Caco-2 (cell line): ENCODE results near the gene KRT6A. TPM values are rescaled to one million over a fixed set of nuclear protein-coding genes. Genes with fewer than 3 reads are reported as not detected.

ENCODE experiments used
- BruUV-seq: library from RNA; stranded (reverse); fragments of 400-500 nt; replicated peaks from 2 replicates; lab custom pipeline; 2021; lab: Mats Ljungman, UMichigan
- CTCF ChIA-PET: fragments of 300-600 bp; sonication (Branson Sonifier 250); formaldehyde crosslinking; loops from one replicate; lab custom pipeline; 2022; ENCODE audit warnings: antibody characterized with exemption; lab: Charles Lee
- POLR2A ChIA-PET: fragments of 300-600 bp; sonication (Branson Sonifier 250); formaldehyde crosslinking; loops from one replicate; lab custom pipeline; 2022; ENCODE audit warnings: antibody characterized with exemption; lab: Charles Lee
- DNase-seq, 2 experiments: peaks; one replicate each; pipeline versions ENCODE4 v3.0.0 to v3.0.0-alpha.2; 2020 to 2022
- H3K27me3 ChIP-seq: replicated peaks from 2 replicates; pipeline ENCODE4 v1.6.0; 2011; ENCODE audit warnings: low read length; ENCODE audit not compliant: control insufficient read depth, insufficient read depth
- H3K36me3 ChIP-seq: 2 replicates; pipeline ENCODE4 v1.5.1; 2011; ENCODE audit warnings: low read length; ENCODE audit not compliant: control insufficient read depth, insufficient read depth
- H3K4me1 ChIP-seq: fragments of 250-450 bp; sonication (Bioruptor Pico); 2 replicates; pipeline ENCODE4 v1.5.1; 2020; ENCODE audit warnings: mild to moderate bottlenecking
- H3K4me3 ChIP-seq: 2 replicates; pipeline ENCODE4 v1.5.1; 2011; ENCODE audit warnings: low read depth, mild to moderate bottlenecking, control low read depth, low read length
- H3K9me3 ChIP-seq: fragments of 250-450 bp; sonication (Bioruptor Pico); 2 replicates; pipeline ENCODE4 v1.5.1; 2020; ENCODE audit warnings: mild to moderate bottlenecking, moderate library complexity
- H3K27ac Mint-ChIP-seq: one replicate; pipeline ENCODE4 v1.8.0; 2022; ENCODE audit warnings: mixed read lengths; ENCODE audit not compliant: unreplicated experiment
- H3K27me3 Mint-ChIP-seq: one replicate; pipeline ENCODE4 v1.8.0; 2022; ENCODE audit warnings: mixed read lengths; ENCODE audit not compliant: insufficient read depth, unreplicated experiment
- H3K36me3 Mint-ChIP-seq: one replicate; pipeline ENCODE4 v1.8.0; 2022; ENCODE audit warnings: mild to moderate bottlenecking, mixed read lengths; ENCODE audit not compliant: insufficient read depth, unreplicated experiment
- H3K4me1 Mint-ChIP-seq: one replicate; pipeline ENCODE4 v1.8.0; 2022; ENCODE audit warnings: low read depth, mixed read lengths; ENCODE audit not compliant: unreplicated experiment
- H3K4me3 Mint-ChIP-seq: one replicate; pipeline ENCODE4 v1.8.0; 2022; ENCODE audit warnings: mild to moderate bottlenecking, moderate library complexity, mixed read lengths; ENCODE audit not compliant: unreplicated experiment
- H3K9me3 Mint-ChIP-seq: one replicate; pipeline ENCODE4 v1.8.0; 2022; ENCODE audit warnings: mixed read lengths; ENCODE audit not compliant: unreplicated experiment
- intact Hi-C: fragments of 100-400 bp; cut with micrococcal nuclease; formaldehyde crosslinking; loops from one replicate; pipeline ENCODE4 v1.10.0; 2022; ENCODE audit not compliant: unreplicated experiment
- total RNA-seq: library from RNA; stranded (reverse); gene quantifications from 2 replicates; pipeline ENCODE4 v1.2.3, GENCODE V29; 2022
- TF ChIP-seq, protein P1 (sequence below), 2 experiments: fragments of 200-600 bp in 1 of 2; IDR thresholded peaks; 1 replicate in 1 of 2; 2 replicates in 1 of 2; pipeline versions ENCODE4 v1.5.1 to v1.8.0; 2011 to 2022; ENCODE audit warnings: antibody characterized with exemption in 1 of 2, control low read depth in 1 of 2, inconsistent platforms in 1 of 2, low read depth in 1 of 2, low read length in 1 of 2, mild to moderate bottlenecking in 1 of 2, moderate library complexity in 1 of 2; ENCODE audit not compliant: insufficient read depth in 1 of 2, severe bottlenecking in 1 of 2, unreplicated experiment in 1 of 2

KRT6A gene
- total RNA-seq, 1 experiment from 2014 or later, result 0.14 TPM

DNA sequence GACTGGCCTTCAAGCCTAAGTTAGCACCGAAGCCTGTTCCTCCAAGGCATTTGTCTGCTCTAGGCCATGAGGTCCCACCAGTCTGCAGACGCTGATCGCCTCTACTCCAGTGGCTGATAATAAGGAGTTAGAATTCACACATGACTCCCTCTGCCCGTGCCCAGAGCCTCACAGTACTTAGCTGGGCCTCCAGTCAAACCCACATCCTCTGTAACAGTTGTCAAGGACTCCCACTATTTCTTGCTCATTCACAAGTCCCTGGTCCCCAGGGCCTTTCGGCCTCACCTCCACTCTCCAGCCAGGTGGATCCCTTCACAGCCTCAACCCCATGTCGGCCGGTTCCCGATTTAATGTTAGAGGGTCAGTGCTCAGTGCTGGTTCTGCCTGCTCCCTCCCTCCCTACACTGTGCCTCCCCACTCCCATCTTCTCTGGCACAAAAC, 33.5 kb upstream of the KRT6A start:
- Histone ChIP-seq H3K36me3 (no peaks in the 10 kb centered on the region), H3K9me3 (no peaks in the 10 kb centered on the region), H3K4me1 (peaks cover 10% of the 10 kb centered on the region; the same call in 1 of the 2 replicates), H3K27me3 (no peaks in the 10 kb centered on the region), H3K4me3 (no peak overlapping the region)
- ChIA-PET POLR2A (no interaction called here), CTCF (no interaction called here)
- no peak for DNase-seq
- BruUV-seq, result no TSS peak
- TF ChIP-seq, protein P1, sequence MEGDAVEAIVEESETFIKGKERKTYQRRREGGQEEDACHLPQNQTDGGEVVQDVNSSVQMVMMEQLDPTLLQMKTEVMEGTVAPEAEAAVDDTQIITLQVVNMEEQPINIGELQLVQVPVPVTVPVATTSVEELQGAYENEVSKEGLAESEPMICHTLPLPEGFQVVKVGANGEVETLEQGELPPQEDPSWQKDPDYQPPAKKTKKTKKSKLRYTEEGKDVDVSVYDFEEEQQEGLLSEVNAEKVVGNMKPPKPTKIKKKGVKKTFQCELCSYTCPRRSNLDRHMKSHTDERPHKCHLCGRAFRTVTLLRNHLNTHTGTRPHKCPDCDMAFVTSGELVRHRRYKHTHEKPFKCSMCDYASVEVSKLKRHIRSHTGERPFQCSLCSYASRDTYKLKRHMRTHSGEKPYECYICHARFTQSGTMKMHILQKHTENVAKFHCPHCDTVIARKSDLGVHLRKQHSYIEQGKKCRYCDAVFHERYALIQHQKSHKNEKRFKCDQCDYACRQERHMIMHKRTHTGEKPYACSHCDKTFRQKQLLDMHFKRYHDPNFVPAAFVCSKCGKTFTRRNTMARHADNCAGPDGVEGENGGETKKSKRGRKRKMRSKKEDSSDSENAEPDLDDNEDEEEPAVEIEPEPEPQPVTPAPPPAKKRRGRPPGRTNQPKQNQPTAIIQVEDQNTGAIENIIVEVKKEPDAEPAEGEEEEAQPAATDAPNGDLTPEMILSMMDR (IDR thresholded peaks at IDR 0.05; ENCODE audit: insufficient read depth in 1 of 2, low read depth in 1 of 2, low read length in 1 of 2, severe bottlenecking in 1 of 2, unreplicated experiment in 1 of 2), result no peak
- Mint-ChIP-seq H3K4me1 (no peaks in the 10 kb centered on the region), H3K27ac (no peak overlapping the region), H3K9me3 (no peaks in the 10 kb centered on the region), H3K36me3 (no peaks in the 10 kb centered on the region), H3K4me3 (no peak overlapping the region), H3K27me3 (no peaks in the 10 kb centered on the region)
- intact Hi-C loops, result no loop called here

GRCh38 chr12:52525661-52526499, 32.8 kb upstream of the KRT6A start:
- TF ChIP-seq, protein P1 (IDR thresholded peaks at IDR 0.05; ENCODE audit: insufficient read depth in 1 of 2, low read depth in 1 of 2, low read length in 1 of 2, severe bottlenecking in 1 of 2, unreplicated experiment in 1 of 2), result no peak
- Histone ChIP-seq H3K4me3 (no peak overlapping the region), H3K36me3 (no peaks in the 10 kb centered on the region), H3K27me3 (no peaks in the 10 kb centered on the region), H3K4me1 (peaks cover 17% of the 10 kb centered on the region), H3K9me3 (no peaks in the 10 kb centered on the region)
- ChIA-PET CTCF (no interaction called here), POLR2A (no interaction called here)
- no TSS peak for BruUV-seq
- Mint-ChIP-seq H3K4me3 (no peak overlapping the region), H3K27ac (no peak overlapping the region), H3K4me1 (no peaks in the 10 kb centered on the region), H3K36me3 (no peaks in the 10 kb centered on the region), H3K27me3 (no peaks in the 10 kb centered on the region), H3K9me3 (no peaks in the 10 kb centered on the region)
- peak in 1 of 2 experiments; percentile 17 for DNase-seq
- intact Hi-C loops, result no loop called here

DNA sequence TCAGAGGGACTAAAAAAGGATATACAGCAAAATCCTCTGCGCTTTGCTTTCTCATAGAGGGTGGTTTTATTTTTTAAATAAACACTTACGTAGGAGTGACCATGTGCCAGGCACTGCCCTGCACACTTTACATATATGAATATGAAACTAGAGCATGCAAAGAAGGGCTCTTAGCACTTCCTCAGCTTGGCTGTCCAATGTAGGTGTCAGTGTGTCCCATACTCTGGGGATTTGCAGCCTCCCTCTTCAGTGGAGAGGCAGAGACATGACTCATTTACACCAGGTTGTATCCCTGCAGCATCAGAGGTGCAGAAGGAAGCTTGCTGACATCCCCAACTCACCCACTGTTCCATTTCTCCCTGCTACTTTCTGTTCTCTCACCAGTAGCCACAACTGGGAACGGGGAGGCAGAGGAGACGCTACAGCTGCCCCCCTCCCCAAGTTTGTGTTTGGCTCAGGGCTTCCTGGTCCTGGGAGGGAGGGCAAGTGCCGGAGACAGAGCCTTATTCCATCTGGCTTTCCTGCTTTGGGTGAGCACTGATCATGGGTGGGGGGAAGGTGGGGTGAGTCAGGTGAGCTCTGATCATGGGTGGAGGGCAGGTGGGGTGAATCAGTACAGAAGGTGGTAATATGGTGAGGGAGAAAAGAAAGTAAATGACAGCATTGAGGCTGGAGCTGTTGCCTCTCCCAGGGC, 32.0 kb upstream of the KRT6A start:
- Histone ChIP-seq H3K4me3 (no peak overlapping the region), H3K9me3 (no peaks in the 10 kb centered on the region), H3K36me3 (no peaks in the 10 kb centered on the region), H3K27me3 (no peaks in the 10 kb centered on the region), H3K4me1 (peaks cover 19% of the 10 kb centered on the region)
- no peak for DNase-seq
- no peak overlapping the region for H3K4me3 Mint-ChIP-seq
- POLR2A ChIA-PET, result no interaction called here
- H3K36me3 Mint-ChIP-seq, result no peaks in the 10 kb centered on the region
- TF ChIP-seq, protein P1 (IDR thresholded peaks at IDR 0.05; ENCODE audit: insufficient read depth in 1 of 2, low read depth in 1 of 2, low read length in 1 of 2, severe bottlenecking in 1 of 2, unreplicated experiment in 1 of 2), result no peak
- no TSS peak for BruUV-seq
- no peak overlapping the region for H3K27ac Mint-ChIP-seq
- no peaks in the 10 kb centered on the region for H3K9me3 Mint-ChIP-seq
- no peaks in the 10 kb centered on the region for H3K4me1 Mint-ChIP-seq
- intact Hi-C loops, result no loop called here
- H3K27me3 Mint-ChIP-seq, result no peaks in the 10 kb centered on the region
- CTCF ChIA-PET, result no interaction called here
